CD14-positive monocyte (primary cell): Measurements from ENCODE around the gene RNF169. TPM values are rescaled to one million over a fixed set of nuclear protein-coding genes. Genes with fewer than 3 reads are reported as not detected.

ENCODE experiments used
- DNase-seq, 3 donors: peaks; one replicate each; pipeline ENCODE4 v3.0.0-alpha.2; 2011 to 2022
- H2AFZ ChIP-seq: 2 replicates; pipeline ENCODE4 v1.6.0; 2012; ENCODE audit warnings: mild to moderate bottlenecking, low read depth, low read length, inconsistent platforms; ENCODE audit not compliant: insufficient read depth, poor library complexity, severe bottlenecking
- H3K27ac ChIP-seq, 2 donors: 1 replicate in 1 of 2; 2 replicates in 1 of 2; pipeline ENCODE4 v1.5.1; 2012 to 2013; ENCODE audit warnings: low read length in 2 of 2, control low read depth in 1 of 2, inconsistent platforms in 1 of 2, low read depth in 1 of 2, mild to moderate bottlenecking in 1 of 2
- H3K27me3 ChIP-seq, 2 donors: one replicate each; pipeline versions ENCODE4 v1.6.0 to v1.6.1; 2011 to 2013; ENCODE audit warnings: low read length in 2 of 2; ENCODE audit not compliant: control insufficient read depth in 2 of 2, insufficient read depth in 2 of 2
- H3K36me3 ChIP-seq, 2 donors: replicated peaks in 1 of 2; 1 replicate in 1 of 2; 2 replicates in 1 of 2; pipeline versions ENCODE4 v1.5.1 to v1.6.1; 2012 to 2013; ENCODE audit warnings: low read length in 2 of 2, control low read depth in 1 of 2, inconsistent platforms in 1 of 2, mild to moderate bottlenecking in 1 of 2; ENCODE audit not compliant: insufficient read depth in 2 of 2, control insufficient read depth in 1 of 2
- H3K4me1 ChIP-seq, 2 donors: 1 replicate in 1 of 2; 2 replicates in 1 of 2; pipeline versions ENCODE4 v1.5.1 to v1.6.1; 2012 to 2013; ENCODE audit warnings: low read length in 2 of 2, control low read depth in 1 of 2, inconsistent platforms in 1 of 2, mild to moderate bottlenecking in 1 of 2, moderate library complexity in 1 of 2; ENCODE audit not compliant: insufficient read depth in 2 of 2, control insufficient read depth in 1 of 2
- H3K4me2 ChIP-seq: replicated peaks from 2 replicates; pipeline ENCODE3; 2012; ENCODE audit warnings: low read length, moderate library complexity, mild to moderate bottlenecking; ENCODE audit not compliant: poor library complexity, severe bottlenecking; ENCODE audit errors: extremely low read depth
- H3K4me3 ChIP-seq, 3 experiments: fragments of 200-600 bp in 1 of 3; sonication (generic) in 1 of 3; replicated peaks in 1 of 3; 1 replicate in 2 of 3; 2 replicates in 1 of 3; pipeline ENCODE4 v1.5.1; 2011 to 2013; ENCODE audit warnings: low read length in 3 of 3, mild to moderate bottlenecking in 3 of 3, control low read depth in 2 of 3, low read depth in 2 of 3, inconsistent platforms in 1 of 3, moderate library complexity in 1 of 3
- H3K79me2 ChIP-seq: 2 replicates; pipeline ENCODE4 v1.6.0; 2012; ENCODE audit warnings: mild to moderate bottlenecking, control low read depth, inconsistent platforms, low read length, moderate library complexity; ENCODE audit not compliant: insufficient read depth
- H3K9ac ChIP-seq: 2 replicates; pipeline ENCODE4 v1.6.0; 2017; ENCODE audit warnings: low read length, mild to moderate bottlenecking; ENCODE audit not compliant: insufficient read depth, poor library complexity, severe bottlenecking
- H3K9me3 ChIP-seq, 2 donors: replicated peaks in 1 of 2; 1 replicate in 1 of 2; 2 replicates in 1 of 2; pipeline versions ENCODE4 v1.5.1 to v1.6.1; 2012 to 2013; ENCODE audit warnings: low read length in 2 of 2, control low read depth in 1 of 2; ENCODE audit not compliant: control insufficient read depth in 1 of 2, insufficient read depth in 1 of 2
- H4K20me1 ChIP-seq: 2 replicates; pipeline ENCODE4 v1.6.0; 2012; ENCODE audit warnings: mild to moderate bottlenecking, low read length, control low read depth, moderate library complexity; ENCODE audit not compliant: insufficient read depth
- H3K27ac Mint-ChIP-seq, 7 donors: one replicate each; pipeline ENCODE4 v1.8.0; 2020; ENCODE audit warnings: mild to moderate bottlenecking in 7 of 7, mixed read lengths in 7 of 7, moderate library complexity in 6 of 7, inconsistent platforms in 2 of 7
- H3K27me3 Mint-ChIP-seq, 3 donors: one replicate each; pipeline ENCODE4 v1.8.0; 2021 to 2022; ENCODE audit warnings: low read depth in 3 of 3, mild to moderate bottlenecking in 3 of 3, mixed read lengths in 3 of 3, moderate library complexity in 3 of 3, inconsistent platforms in 1 of 3
- H3K36me3 Mint-ChIP-seq, 2 donors: one replicate each; pipeline ENCODE4 v1.8.0; 2020; ENCODE audit warnings: mixed read lengths in 2 of 2, inconsistent platforms in 1 of 2, mild to moderate bottlenecking in 1 of 2
- H3K4me1 Mint-ChIP-seq: one replicate; pipeline ENCODE4 v1.8.0; 2020; ENCODE audit warnings: mild to moderate bottlenecking, mixed read lengths
- H3K4me3 Mint-ChIP-seq, 2 donors: one replicate each; pipeline ENCODE4 v1.8.0; 2020; ENCODE audit warnings: mild to moderate bottlenecking in 2 of 2, mixed read lengths in 2 of 2, moderate library complexity in 1 of 2
- H3K9me3 Mint-ChIP-seq, 7 donors: one replicate each; pipeline ENCODE4 v1.8.0; 2020 to 2022; ENCODE audit warnings: mixed read lengths in 7 of 7, mild to moderate bottlenecking in 6 of 7, moderate library complexity in 6 of 7, inconsistent platforms in 2 of 7
- CTCF ChIP-seq: fragments of 200-600 bp; IDR thresholded peaks from one replicate; pipeline ENCODE4 v1.8.0; 2022; ENCODE audit warnings: antibody characterized with exemption, mild to moderate bottlenecking
- WGBS: methylation state at CpG from one replicate; pipeline ENCODE4 v1.1.5; 2013; ENCODE audit warnings: missing lambda C conversion rate; ENCODE audit not compliant: insufficient coverage; 5-methylcytosine and 5-hydroxymethylcytosine counted together
- intact Hi-C, 2 donors: fragments of 100-400 bp; cut with micrococcal nuclease; formaldehyde crosslinking; loops; one replicate each; pipeline versions ENCODE4 v1.15.0 to v1.15.1; 2023
- polyA plus RNA-seq, 3 donors: library from polyadenylated mRNA; depleted of rRNA in 1 of 3; unstranded in 2 of 3; stranded (reverse) in 1 of 3; fragments of 300-500 nt in 2 of 3; fragments of >200 nt in 1 of 3; fragmentation: Illumina TruSeq in 2 of 3; gene quantifications; 1 replicate in 2 of 3; 2 replicates in 1 of 3; pipeline ENCODE4 v1.2.3, GENCODE V29; 2012 to 2021

RNF169 gene
- polyA plus RNA-seq, 3 donors: 1.4 to 16.2 (median 2.0) TPM

- Histone ChIP-seq H3K9ac (no peak overlapping the region), H3K4me1 (peaks cover 26 to 49% of the 10 kb centered on the region in 2 donors), H3K27ac (peak overlapping the region in 1 of 2 donors; percentile 33), H3K4me3 (peak overlapping the region in 1 of 3 experiments; percentile 4), H4K20me1 (peaks cover 63% of the 10 kb centered on the region), H3K4me2 (peak overlapping the region; percentile 46), H3K36me3 (no peaks in the 10 kb centered on the region), H2AFZ (no peak overlapping the region), H3K9me3 (no peaks in the 10 kb centered on the region), H3K27me3 (no peaks in the 10 kb centered on the region), H3K79me2 (peaks cover 78% of the 10 kb centered on the region)
- peaks cover 58% of the 10 kb centered on the region for H3K4me1 Mint-ChIP-seq
- TF ChIP-seq CTCF: no peak
- DNase-seq: peak in 1 of 3 donors; percentile 15
- H3K36me3 Mint-ChIP-seq: peaks cover 0 to 9% of the 10 kb centered on the region in 2 donors
- peaks cover 0 to 5% (median 2%) of the 10 kb centered on the region in 3 donors for H3K27me3 Mint-ChIP-seq
- peak overlapping the region in 3 of 7 donors; percentile 13 to 24 (median 16) for H3K27ac Mint-ChIP-seq
- no CpG with 5 or more reads among the region's 2 CpGs for WGBS
- H3K4me3 Mint-ChIP-seq: peak overlapping the region in 1 of 2 donors; percentile 44
- intact Hi-C loops: no loop called here
- H3K9me3 Mint-ChIP-seq: peaks cover 0 to under 1% (median 0%) of the 10 kb centered on the region in 7 donors
Measured at GRCh38 chr11:74751303-74751702, 2.7 kb downstream of the RNF169 start.

- intact Hi-C loops: no loop called here
- Mint-ChIP-seq H3K27ac (no peak overlapping the region), H3K4me1 (peaks cover 47% of the 10 kb centered on the region), H3K9me3 (peaks cover 0 to 6% (median 4%) of the 10 kb centered on the region in 7 donors), H3K27me3 (no peaks in the 10 kb centered on the region), H3K4me3 (no peak overlapping the region), H3K36me3 (peaks cover 0 to 9% of the 10 kb centered on the region in 2 donors)
- 96% methylated on average over 3 of the region's 15 CpGs for WGBS
- Histone ChIP-seq H3K9me3 (no peaks in the 10 kb centered on the region), H3K36me3 (no peaks in the 10 kb centered on the region), H3K4me1 (peaks cover 15 to 36% of the 10 kb centered on the region in 2 donors), H3K4me3 (no peak overlapping the region), H3K79me2 (peaks cover 71% of the 10 kb centered on the region), H3K4me2 (peak overlapping the region; percentile 11), H3K27me3 (no peaks in the 10 kb centered on the region), H3K27ac (peak overlapping the region in 1 of 2 donors; percentile 17), H4K20me1 (peaks cover 67% of the 10 kb centered on the region), H3K9ac (no peak overlapping the region), H2AFZ (no peak overlapping the region)
- TF ChIP-seq CTCF: no peak
- peak in 2 of 3 donors; percentile 26 to 73 for DNase-seq
Measured at GRCh38 chr11:74754507-74755252, 6.0 kb downstream of the RNF169 start.
